NCI-H345 treated with DMSO at 0.1 percent for 48 hours (cell line): ENCODE results near the gene EDC4.
"Not testable (repeated sequence)": the region's sequence is repeated elsewhere in the genome, so short reads cannot be mapped to it uniquely, and the experiment has no call there.

Source experiments
- DNase-seq: peaks from one replicate; lab custom pipeline; 2025; ENCODE audit not compliant: unreplicated experiment; lab: John Stamatoyannopoulos, UW

Gene EDC4

GRCh38 chr16:67846320-67847063 lies 26.4 kb upstream of the EDC4 start, which contains the start of gene NUTF2:
NUTF2 (plus strand) TSS chr16:67846933; CDS start chr16:67865131, 18,198 bp downstream.
- peak; percentile 76 for DNase-seq

- DNase-seq, result no peak
Observed at GRCh38 chr16:67847064-67847861, 25.6 kb upstream of the EDC4 start, which contains the start of gene CENPT. CENPT (minus strand) TSS chr16:67847693; CDS start chr16:67833859, 13,834 bp downstream.

GRCh38 chr16:67848118-67848517 lies 24.7 kb upstream of the EDC4 start:
- no peak for DNase-seq

- DNase-seq, result no peak
Observed at GRCh38 chr16:67853670-67854069, 19.2 kb upstream of the EDC4 start.

GRCh38 chr16:67855789-67856188 lies 17.1 kb upstream of the EDC4 start:
- no peak for DNase-seq

- DNase-seq, result no peak
Observed at GRCh38 chr16:67856927-67857546, 15.8 kb upstream of the EDC4 start.

- DNase-seq, result peak; percentile 71
Observed at GRCh38 chr16:67857547-67858233, 15.2 kb upstream of the EDC4 start.

GRCh38 chr16:67858500-67858899 lies 14.4 kb upstream of the EDC4 start:
- DNase-seq, result no peak

- DNase-seq, result no peak
Observed at GRCh38 chr16:67860589-67861398, 12.1 kb upstream of the EDC4 start.

- no peak for DNase-seq
Observed at GRCh38 chr16:67861877-67862276, 11.0 kb upstream of the EDC4 start.

- DNase-seq, result no peak
Observed at GRCh38 chr16:67862623-67863583, 9.9 kb upstream of the EDC4 start.

GRCh38 chr16:67864044-67864443 lies 8.8 kb upstream of the EDC4 start:
- DNase-seq, result not testable (repeated sequence)

GRCh38 chr16:67864594-67864993 lies 8.3 kb upstream of the EDC4 start:
- DNase-seq, result no peak

- no peak for DNase-seq
Observed at GRCh38 chr16:67865318-67865717, 7.5 kb upstream of the EDC4 start.

GRCh38 chr16:67868290-67868689 lies 4.6 kb upstream of the EDC4 start:
- DNase-seq, result no peak

- DNase-seq, result no peak
Observed at GRCh38 chr16:67869653-67870052, 3.2 kb upstream of the EDC4 start.

GRCh38 chr16:67871256-67871655 lies 1.6 kb upstream of the EDC4 start:
- DNase-seq, result no peak

- no peak for DNase-seq
Observed at GRCh38 chr16:67872131-67872630, 671 bp upstream of the EDC4 start.
